Brain pericyte (primary cell): ENCODE measurements around the gene DUOXA2.
A peak's percentile ranks its signal among the peaks of the same experiment; 100 is the strongest.

Experiments used
- DNase-seq: peaks from one replicate; pipeline ENCODE4 v3.0.0-alpha.2; 2012; ENCODE audit warnings: low read depth, low spot score

DUOXA2 gene

DNA sequence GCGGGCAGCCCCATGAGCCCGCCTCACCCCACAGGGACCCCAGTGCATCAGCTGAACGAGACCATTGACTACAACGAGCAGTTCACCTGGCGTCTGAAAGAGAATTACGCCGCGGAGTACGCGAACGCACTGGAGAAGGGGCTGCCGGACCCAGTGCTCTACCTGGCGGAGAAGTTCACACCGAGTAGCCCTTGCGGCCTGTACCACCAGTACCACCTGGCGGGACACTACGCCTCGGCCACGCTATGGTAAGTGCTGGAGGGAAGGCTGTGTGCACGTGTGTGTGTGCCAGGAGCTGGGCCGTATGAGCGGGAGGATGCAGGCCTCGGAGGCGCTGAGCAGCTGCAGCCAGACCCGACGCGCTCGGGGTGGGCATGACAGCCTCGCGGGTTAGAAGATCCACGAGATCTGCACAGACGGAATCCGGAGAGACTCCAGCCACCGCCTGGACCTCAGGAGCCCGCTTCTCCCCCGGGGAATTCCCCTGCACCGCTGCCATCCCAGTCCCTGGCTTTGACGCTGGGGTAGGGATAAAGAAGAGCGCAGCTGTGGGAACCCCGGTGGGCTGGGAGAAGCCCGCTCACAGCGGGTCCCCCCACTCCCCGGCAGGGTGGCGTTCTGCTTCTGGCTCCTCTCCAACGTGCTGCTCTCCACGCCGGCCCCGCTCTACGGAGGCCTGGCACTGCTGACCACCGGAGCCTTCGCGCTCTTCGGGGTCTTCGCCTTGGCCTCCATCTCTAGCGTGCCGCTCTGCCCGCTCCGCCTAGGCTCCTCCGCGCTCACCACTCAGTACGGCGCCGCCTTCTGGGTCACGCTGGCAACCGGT lies 2.6 kb downstream of the DUOXA2 start:
- DNase-seq = no peak

DNA sequence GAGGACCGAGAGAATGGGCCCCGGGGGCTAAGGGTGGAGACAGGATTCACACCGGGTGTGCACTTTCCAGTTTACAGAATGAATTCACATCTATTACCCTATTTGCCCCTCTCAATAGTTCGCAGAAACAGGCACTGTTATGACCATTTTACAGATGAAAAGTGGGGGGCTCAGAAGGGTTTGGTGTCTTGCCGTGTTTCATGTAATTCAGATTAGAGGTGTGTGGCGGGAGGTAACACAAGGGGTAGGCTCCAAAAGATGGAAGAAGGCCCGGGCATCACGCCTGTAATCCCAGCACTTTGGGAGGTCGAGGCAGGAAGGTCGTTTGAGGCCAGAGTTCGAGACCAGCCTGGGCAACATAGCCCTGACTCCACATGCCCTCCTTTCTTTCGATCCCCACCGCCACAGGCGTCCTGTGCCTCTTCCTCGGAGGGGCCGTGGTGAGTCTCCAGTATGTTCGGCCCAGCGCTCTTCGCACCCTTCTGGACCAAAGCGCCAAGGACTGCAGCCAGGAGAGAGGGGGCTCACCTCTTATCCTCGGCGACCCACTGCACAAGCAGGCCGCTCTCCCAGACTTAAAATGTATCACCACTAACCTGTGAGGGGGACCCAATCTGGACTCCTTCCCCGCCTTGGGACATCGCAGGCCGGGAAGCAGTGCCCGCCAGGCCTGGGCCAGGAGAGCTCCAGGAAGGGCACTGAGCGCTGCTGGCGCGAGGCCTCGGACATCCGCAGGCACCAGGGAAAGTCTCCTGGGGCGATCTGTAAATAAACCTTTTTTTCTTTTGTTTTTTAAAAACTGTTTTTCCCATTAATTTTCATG lies 3.4 kb downstream of the DUOXA2 start:
- no peak for DNase-seq

DNA sequence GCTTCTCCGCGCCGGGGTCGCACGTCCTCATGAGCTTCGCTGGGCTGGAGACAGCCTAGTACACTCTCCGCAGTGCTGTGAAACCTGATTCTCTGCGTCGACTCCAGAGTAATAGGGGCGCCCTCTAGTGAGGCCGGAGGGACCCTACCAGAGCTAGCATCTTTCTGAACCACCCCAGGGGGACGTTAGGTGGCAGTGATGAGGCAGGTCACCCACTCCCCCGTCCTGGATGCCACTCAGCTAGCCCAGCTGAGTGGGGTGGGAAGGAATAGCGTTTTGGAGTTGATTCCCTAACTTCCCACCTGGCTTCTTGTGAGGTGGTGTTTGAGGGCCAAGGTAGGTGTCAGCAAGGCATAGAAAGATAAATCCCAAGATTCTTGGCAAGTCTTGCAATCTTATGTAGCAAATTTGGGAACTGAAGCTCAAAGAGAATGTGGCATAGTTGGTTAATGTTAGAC lies 4.0 kb downstream of the DUOXA2 start:
- DNase-seq = peak; percentile 73

DNA sequence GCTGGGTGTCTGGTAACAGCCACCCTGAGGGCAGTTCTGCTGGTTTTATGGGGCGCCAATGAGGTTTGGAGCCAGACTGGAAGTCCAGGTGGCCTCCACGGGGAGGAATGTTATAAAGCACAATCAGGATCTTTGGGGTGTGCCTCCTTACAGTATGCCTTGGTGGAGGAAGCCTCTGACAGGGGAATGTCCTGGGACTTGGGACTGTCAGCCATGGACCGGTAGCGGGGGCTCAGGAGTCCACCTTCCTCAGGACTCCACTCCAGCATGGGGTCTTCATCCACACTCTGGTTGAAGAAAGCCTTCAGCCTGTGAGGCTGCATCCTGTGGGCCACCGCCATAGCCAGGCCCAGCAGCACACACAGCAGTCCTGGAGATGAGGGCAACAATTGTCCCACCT lies 4.9 kb downstream of the DUOXA2 start:
- DNase-seq = no peak

DNA sequence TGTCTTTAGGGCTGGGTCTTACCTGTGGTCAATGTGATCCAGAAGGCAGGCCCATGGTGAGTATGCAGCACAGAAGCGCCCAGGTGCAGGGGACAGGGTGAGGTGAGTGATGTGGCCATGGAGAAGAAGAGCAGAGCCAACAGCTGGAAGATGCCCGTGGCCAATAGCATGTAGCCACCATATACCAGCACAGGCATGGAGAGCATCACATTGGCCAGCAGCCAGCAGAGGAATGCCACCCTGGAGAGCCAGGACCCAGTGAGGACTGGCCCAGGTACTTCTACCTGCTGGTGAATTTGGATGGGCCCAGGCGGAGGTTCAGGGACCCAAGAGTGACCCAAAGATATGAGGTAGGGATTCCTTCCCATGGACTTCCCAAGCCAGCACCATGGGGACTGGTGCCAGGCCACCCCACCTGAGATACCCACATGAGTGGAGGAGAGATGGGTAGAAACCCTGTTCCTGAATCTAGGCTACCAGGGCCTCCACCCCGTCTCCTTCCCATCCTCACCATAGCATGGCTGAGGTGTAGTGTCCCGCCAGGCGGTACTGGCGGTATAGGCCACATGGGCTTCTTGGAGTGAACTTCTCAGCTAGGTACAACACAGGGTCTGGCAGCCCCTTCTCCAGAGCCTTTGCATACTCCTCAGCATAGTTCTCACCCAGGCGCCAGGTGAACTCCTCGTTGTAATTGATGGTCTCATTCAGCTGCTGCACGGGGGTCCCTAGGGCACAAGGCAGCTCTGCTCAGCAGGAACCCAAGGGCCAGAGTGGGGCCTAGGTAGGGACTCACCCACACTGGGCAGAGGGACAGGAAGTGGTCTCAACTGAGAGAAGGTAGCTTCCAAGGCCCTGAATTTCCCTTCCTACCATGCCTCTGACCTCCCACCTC lies 6.2 kb downstream of the DUOXA2 start:
- DNase-seq = no peak

DNA sequence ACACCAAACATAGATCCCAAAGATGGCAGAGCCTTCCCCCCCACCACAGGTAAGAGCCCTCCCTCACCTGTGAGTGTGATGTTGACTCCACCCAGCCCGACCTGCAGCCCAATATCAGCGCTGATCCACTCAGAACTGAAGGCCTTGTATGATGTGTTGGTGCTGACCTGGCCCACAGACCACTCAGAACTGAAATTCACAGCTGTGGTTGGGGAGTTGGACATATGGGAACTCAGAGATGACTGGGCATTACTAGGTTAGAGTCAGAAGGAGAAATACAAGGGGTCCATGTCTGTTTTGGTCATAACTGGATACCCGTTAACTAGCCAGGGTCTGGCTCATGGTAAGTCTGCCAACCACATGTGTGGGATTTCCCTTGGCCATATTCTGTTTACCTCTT lies 6.9 kb downstream of the DUOXA2 start:
- no peak for DNase-seq

DNA sequence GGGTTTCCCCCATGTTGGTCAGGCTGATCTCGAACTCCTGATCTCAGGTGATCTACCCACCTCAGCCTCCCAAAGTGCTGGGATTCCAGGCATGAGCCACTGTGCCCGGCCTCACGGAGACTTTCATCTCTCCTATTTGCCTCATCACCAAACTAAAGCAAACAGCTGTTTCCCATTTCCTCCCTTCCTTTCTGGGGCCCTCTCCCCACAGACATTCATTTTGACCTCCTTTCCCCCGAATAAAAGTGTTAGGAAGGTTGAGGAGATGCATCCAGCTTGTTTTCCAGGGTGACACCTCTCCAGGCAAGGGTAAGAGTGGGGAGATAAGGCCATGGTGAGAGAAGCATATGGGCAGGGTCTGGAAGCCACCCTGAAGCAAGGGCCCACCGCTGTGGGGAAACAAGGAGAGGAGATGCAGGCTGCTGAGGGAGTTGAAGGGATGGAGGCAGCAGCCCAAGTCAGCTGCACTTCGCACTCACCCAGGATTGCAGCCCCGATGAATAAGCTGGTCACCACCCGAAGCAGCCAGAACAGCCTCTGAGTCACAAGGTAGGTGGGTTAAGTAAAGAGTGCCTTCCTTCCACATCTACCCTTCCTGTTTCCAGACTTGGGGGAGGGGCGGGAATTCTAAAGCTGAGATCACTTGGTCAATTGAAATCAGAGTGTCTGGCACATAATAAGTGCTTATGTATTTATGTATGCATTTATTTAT lies 7.7 kb downstream of the DUOXA2 start:
- no peak for DNase-seq

DNA sequence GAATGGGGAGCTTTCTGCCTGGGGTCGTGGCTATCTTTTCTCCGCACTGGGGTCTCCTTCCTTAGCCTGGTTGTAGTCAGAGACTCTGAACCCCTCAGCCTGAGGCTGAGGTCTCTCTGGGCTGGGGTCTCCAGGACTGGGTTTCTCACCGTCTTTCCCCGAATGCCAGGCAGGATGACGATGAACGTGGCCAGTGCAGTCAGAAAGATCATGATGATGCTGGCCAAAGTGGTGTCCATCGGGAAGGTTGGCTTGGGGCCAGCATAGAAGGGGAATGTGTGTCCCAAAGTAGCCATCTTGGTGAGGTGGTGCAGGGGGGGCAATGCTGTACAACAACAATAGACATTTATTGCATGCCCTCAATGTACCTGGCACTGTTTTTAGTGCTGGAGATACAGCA lies 8.6 kb downstream of the DUOXA2 start:
- no peak for DNase-seq

DNA sequence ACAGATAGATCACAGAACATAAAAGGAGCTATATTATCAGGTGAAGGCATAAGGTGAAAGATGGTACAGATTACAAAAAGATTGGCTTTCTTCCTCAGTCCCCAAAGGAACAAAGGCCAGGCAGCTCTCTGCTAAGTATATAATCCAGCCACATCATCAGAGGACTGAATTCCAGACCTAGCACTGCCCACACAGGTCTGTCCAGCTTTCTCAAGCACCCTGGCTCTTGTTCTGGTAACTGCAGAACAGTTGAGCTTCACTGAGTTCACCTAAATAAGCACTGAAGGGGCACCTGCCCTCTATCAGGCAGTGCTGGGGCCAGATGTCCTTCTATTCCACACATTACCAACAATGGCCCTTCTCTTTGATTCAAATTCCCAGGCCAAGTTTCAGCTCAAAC lies 9.3 kb downstream of the DUOXA2 start:
- no peak for DNase-seq

DNA sequence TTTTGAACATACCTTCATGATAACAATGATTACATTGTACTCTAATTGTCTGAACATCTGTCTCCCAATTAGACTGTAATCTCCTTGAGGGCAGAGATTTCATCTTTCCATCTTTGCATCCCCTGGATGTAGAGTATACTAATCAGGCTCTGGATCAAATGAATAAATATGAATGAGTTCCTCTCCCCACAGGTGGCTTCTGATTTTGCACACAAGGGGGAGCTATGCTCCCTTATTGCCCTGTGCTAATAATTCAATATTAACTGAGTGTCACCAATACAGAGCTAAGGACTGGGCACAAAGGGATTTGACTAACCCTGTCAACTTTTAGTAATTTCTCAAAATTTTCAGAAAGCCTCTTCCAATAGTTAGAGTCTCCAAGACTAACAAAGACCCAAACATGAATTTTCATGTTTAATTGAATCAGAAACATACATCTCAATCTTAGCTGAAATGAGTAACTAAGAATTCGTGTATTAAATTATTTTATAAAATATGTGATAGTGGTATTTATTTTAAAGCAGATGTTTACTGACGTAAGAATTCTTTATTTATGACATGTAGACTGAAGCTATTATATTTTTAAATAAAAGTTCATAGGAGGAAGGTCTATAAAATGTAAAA lies 12.5 kb downstream of the DUOXA2 start:
- DNase-seq = no peak

DNA sequence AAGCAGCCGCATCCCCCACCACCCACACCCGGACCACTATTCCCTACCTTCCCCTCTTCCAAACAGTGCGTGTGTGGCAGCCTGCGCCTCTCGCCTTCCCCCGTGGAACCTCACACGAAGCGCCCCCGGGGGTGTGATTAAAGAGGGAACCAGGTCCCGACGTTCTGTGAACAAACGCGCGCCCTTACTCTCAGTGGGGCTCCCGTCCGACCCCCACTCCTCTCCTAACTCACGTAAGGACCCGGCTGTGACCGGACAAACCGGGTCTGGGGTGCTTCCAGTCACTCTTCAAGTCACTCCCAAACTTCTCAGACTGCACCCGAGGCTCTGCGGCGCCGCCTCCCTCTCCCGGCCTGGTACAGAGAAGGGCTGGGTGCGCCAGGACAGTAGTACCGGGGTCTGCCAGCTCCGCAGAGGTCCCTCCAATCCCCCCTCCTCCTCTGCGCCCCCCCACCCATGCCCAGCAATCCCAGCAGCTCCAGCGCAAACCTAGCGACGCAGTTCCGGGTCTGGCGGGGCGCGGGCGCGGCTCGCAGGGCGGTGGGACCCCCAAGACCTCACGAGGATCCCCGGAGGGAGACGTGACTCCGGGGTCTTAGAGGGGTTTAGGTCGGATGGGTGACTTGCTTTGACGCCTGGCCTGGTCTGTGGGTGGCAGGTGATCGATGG lies 15.0 kb downstream of the DUOXA2 start:
- no peak for DNase-seq

DNA sequence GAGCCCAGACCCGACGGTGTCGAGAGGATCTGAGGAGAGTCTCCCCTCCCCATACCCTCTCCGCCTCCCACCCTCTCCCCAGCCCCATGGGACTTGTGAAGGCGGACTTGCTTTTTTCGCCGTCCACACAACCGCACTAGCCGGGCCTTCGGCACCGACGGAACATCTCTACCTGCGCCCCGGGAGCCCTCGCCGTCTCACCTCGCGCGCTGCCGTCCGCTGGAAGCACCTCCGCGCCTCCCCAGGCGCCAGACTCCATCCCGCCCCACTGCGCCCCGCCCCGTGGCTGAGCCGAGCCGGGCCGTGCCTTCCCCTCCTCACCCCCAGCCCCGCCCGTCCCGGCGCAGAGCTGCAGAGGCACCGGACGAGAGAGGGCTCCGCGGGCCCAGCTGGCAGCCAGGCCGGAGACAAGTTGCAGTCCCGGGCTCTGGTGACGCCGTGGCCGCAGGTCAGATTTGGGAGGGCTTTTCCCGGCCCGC lies 15.6 kb downstream of the DUOXA2 start, which contains the start of the genes DUOX1 and DUOXA1:
Gene DUOX1, plus strand, starts transcription at position 344 of the 479 bp plus-strand sequence. CDS start 1,973 bp downstream, outside the sequence.
Gene DUOXA1, minus strand, starts transcription at position 229 of the 479 bp plus-strand sequence. CDS start 6,865 bp downstream, outside the sequence.
- DNase-seq = no peak

DNA sequence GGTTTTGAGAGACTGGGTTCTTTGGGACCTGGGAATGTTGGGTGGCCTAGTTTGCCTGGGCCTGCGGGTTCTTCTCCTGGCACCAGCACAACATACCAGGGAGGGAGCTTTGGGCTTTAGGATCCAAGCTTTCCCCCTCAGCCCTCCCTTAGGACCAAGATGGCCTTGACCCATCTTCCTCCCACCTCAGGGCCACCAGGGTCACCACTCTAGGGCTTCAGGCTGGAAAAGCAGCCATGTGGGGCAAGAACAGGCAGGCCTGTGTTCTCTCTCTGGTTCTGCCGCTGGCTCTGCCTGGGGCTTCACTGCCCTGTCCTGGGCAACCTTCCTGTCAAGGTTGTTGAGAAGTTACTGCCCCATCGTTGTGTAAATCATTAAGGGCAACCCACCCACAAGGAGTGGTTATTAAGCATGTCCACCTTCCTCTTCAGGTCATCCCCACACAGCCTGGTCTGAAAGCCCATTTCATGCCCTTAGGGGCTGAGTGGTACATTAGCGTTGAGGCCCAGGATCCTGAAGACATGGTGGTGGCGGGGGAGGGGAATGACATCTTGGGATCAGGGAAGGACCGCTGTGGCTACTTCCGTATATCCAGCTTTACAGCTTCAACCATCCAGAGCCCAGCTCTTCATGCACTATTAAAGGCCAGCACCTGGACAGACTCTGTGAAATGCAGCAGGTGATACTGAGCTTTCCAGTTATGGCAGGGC lies 16.3 kb downstream of the DUOXA2 start:
- no peak for DNase-seq

DNA sequence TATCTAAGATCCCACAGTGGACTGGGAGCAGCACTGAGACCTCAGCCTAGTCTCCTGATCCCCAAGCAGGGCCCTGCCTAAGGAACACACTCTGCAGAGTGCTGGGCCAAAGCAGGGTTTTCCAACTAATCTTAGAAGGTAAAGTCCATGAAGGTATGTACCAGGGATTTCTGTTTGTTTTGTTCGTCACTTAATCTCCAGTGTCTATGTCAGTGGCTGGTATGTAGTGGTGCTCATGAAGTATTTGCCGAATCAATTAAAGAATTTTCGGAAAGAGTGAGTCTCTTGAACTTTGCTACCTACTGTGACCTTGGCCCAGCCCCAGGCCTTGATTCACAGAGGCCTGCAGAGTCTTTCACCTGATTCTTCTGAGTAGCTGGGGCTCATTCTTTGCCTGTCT lies 17.4 kb downstream of the DUOXA2 start:
- DNase-seq = no peak

DNA sequence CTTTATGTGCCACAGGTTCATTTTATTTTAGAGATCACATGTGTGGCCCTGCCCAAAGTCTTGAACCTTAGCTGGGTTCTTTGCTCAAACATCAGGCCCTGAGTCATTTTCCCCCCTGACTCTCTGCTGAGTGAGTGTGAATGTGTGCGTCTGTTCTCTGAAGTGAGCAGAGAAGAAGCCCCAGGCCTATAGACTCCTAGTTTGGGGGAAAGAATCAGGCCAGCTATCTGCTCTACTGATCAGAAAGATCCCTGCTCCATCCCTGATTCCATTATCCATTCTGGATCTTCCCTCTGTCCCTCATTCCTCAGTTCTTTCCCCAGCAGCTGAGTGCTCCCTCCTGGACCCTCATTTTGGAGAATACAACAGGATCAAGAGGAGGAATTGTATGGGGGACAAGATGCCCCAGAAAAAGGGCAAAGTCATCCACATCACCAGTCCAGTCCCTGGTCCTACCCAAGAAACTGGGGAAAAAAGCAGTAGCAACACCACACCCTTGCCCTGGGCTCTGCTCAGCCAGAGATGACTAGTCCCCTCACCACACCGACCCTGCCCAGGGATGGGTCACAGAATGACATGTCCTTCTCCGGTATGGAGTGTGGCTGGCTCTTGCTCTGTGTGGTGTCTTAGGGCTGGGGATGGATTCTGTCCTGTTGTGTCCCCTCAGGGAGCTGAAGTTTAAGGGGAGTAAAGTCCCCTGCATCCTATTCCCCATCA lies 18.9 kb downstream of the DUOXA2 start:
- DNase-seq = no peak

DNA sequence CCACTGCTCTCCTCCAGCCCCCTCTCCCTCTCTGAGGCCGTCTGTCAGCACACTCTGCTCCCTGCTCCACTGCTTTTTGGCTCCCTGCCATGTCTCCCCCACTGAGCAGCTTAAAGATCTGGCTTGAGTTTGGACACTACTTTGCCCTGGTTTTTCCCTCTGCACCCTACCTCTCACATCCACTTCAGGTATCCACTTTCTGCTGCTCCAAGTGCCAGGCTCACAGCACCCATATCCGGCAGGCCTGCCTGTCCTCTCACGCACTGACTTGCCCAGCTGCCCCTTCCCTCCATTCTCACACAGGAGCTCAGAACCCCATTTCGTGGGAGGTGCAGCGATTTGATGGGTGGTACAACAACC lies 19.4 kb downstream of the DUOXA2 start:
- DNase-seq = no peak

DNA sequence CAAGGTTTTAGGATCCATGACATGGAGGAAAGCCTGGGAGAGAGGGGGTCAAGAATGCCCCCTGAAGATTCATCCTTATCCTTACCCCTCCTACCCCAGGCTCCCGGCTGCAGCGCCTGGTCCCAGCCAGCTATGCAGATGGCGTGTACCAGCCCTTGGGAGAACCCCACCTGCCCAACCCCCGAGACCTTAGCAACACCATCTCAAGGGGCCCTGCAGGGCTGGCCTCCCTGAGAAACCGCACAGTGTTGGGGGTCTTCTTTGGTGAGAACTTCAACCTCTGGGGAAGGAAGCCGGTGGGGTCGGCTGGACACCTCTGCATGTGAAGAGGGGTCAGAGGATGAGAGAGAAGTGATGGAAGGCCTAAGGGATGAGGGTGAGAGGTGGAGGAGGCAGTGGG lies 19.9 kb downstream of the DUOXA2 start:
- DNase-seq = no peak
